PC-3 (cell line): Measurements from ENCODE around the gene AHDC1. TPM values are rescaled to one million over a fixed set of nuclear protein-coding genes. Genes with fewer than 3 reads are reported as not detected.

Experiments used
- ATAC-seq: fragments of 200-7000 bp; cut with Tn5 transposase; 2 replicates; pipeline ENCODE4 v1.9.1; 2020; ENCODE audit warnings: mild to moderate bottlenecking, moderate library complexity
- BruUV-seq: library from RNA; stranded (reverse); fragments of 400-500 nt; replicated peaks from 2 replicates; lab custom pipeline; 2021; lab: Mats Ljungman, UMichigan
- CTCF ChIA-PET: fragments of 300-600 bp; sonication (Branson Sonifier 250); formaldehyde crosslinking; loops from one replicate; lab custom pipeline; 2022; ENCODE audit warnings: antibody characterized with exemption; lab: Charles Lee
- POLR2A ChIA-PET: fragments of 300-600 bp; sonication (Branson Sonifier 250); formaldehyde crosslinking; loops from one replicate; lab custom pipeline; 2022; ENCODE audit warnings: antibody characterized with exemption; ENCODE audit not compliant: unreplicated experiment; lab: Charles Lee
- DNase-seq: peaks from one replicate; pipeline ENCODE4 v3.0.0-alpha.2; 2015
- H2AFZ ChIP-seq: fragments of 300-600 bp; sonication (generic); 2 replicates; pipeline ENCODE4 v1.6.0; 2016; ENCODE audit warnings: antibody characterized with exemption, low read length
- H3F3A ChIP-seq: fragments of 300-600 bp; sonication (generic); one replicate; pipeline ENCODE4 v1.6.0; 2017; ENCODE audit warnings: antibody characterized with exemption, low read length, control low read depth, mild to moderate bottlenecking; ENCODE audit not compliant: unreplicated experiment
- H3K27ac ChIP-seq: fragments of 300-600 bp; sonication (generic); 2 replicates; pipeline ENCODE4 v1.5.1; 2016; ENCODE audit warnings: mild to moderate bottlenecking, low read length
- H3K27me3 ChIP-seq: fragments of 300-600 bp; sonication (generic); 2 replicates; pipeline ENCODE4 v1.6.1; 2016; ENCODE audit warnings: low read length, mixed read lengths
- H3K36me3 ChIP-seq: fragments of 300-600 bp; sonication (generic); 2 replicates; pipeline ENCODE4 v1.6.1; 2016; ENCODE audit warnings: low read depth, mixed run types, low read length, mixed read lengths
- H3K4me1 ChIP-seq: fragments of 300-600 bp; sonication (generic); 2 replicates; pipeline ENCODE4 v1.5.1; 2016; ENCODE audit warnings: low read length; ENCODE audit not compliant: insufficient read depth
- H3K4me2 ChIP-seq: fragments of 300-600 bp; sonication (generic); 2 replicates; pipeline ENCODE4 v1.6.0; 2016; ENCODE audit warnings: low read length
- H3K4me3 ChIP-seq: fragments of 300-600 bp; sonication (generic); 2 replicates; pipeline ENCODE4 v1.5.1; 2016; ENCODE audit warnings: mild to moderate bottlenecking, low read length, mixed read lengths
- H3K79me2 ChIP-seq: fragments of 300-600 bp; sonication (generic); 2 replicates; pipeline ENCODE4 v1.6.1; 2017; ENCODE audit warnings: low read length, mixed read lengths
- H3K9ac ChIP-seq: fragments of 300-600 bp; sonication (generic); 2 replicates; pipeline ENCODE4 v1.6.0; 2016; ENCODE audit warnings: mild to moderate bottlenecking, low read length
- H3K9me2 ChIP-seq: fragments of 300-600 bp; sonication (generic); replicated peaks from 2 replicates; pipeline ENCODE4 v1.6.1; 2016; ENCODE audit warnings: mixed run types, low read length, mixed read lengths
- H3K9me3 ChIP-seq: fragments of 300-600 bp; sonication (generic); 2 replicates; pipeline ENCODE4 v1.6.1; 2016; ENCODE audit warnings: low read length, mixed read lengths
- H4K20me1 ChIP-seq: fragments of 300-600 bp; sonication (generic); 2 replicates; pipeline ENCODE4 v1.6.1; 2016; ENCODE audit warnings: low read length, mixed read lengths
- EZH2 ChIP-seq: fragments of 300-600 bp; sonication (generic); IDR thresholded peaks from one replicate; pipeline ENCODE4 v1.6.1; 2017; ENCODE audit warnings: antibody characterized with exemption, mild to moderate bottlenecking, low read length; ENCODE audit not compliant: unreplicated experiment
- EZH2phosphoT487 ChIP-seq: fragments of 300-600 bp; sonication (generic); IDR thresholded peaks from 2 replicates; pipeline ENCODE4 v1.6.1; 2018; ENCODE audit warnings: mild to moderate bottlenecking, antibody characterized with exemption, low read length, borderline replicate concordance
- intact Hi-C: fragments of 100-400 bp; cut with micrococcal nuclease; formaldehyde crosslinking; loops from 2 replicates; pipeline ENCODE4 v1.9.0; 2023
- total RNA-seq: library from RNA; depleted of rRNA; stranded (reverse); fragments of >200 nt; gene quantifications from 2 replicates; pipeline ENCODE4 v1.2.3, GENCODE V29; 2014
- TF ChIP-seq, protein P1 (sequence below): fragments of 300-600 bp; sonication (generic); conservative IDR thresholded peaks from 2 replicates; pipeline ENCODE4 v1.5.1; 2017; ENCODE audit warnings: antibody characterized with exemption, low read depth, mild to moderate bottlenecking, low read length

Gene AHDC1
- total RNA-seq, 1 experiment from 2014 or later = 15.2 TPM

DNA sequence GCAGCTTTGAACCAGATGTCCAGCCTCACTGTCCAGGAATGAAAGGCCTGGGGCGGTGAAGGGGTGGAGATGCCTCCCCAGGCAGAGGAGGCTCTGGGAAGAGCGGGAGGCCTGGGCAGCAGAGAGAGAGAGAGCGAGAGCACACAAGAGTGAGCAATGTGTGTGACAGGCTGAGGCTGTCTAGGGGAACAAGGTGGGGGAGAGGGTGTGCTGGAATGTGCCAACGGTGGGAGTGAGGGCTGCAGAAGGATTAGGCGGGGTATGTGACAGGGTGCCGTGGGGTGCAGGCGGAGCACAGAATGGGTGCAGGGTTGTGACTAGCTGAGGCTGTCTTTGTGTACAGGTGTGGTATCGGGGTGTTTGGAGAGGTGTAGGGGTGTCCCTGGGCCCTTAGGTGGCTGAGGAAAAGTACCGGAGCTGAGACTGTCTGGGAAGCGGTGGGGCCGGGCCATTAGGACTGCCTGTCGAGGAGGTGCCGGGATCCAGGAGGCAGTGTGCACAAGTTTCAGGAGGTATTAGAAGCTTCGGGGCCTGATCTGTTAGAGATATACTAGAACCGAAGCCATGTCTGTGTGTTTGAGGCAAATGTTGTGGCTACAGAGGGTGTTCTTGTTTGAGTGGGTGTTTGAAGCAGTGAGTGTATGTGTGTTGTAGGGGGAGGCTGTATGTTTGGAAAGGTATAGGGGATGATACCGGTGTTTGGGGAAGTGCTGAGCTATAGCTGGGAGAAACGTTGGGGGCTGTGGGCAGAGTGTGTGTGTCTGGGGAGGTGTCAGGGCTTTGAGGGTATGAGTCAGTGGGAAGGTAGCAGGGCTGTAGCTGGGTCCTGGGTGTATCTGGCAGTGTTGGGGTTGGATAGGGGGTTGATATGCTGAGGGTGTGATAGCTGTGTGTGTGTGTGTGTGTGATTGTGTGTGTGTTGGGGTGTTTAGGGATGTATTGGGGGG lies 9.1 kb downstream of the AHDC1 start:
- Histone ChIP-seq H3K27ac (no peak overlapping the region), H3K4me3 (no peak overlapping the region), H3K27me3 (no peaks in the 10 kb centered on the region), H3K9me3 (no peaks in the 10 kb centered on the region), H3F3A (no peaks in the 10 kb centered on the region), H3K4me2 (no peak overlapping the region), H3K4me1 (peaks cover 46% of the 10 kb centered on the region), H3K79me2 (peaks cover 91% of the 10 kb centered on the region), H3K36me3 (no peaks in the 10 kb centered on the region), H3K9ac (no peak overlapping the region), H3K9me2 (no peaks in the 10 kb centered on the region), H2AFZ (no peak overlapping the region), H4K20me1 (peaks cover 59% of the 10 kb centered on the region)
- ChIA-PET POLR2A (interaction anchor here (0.5 kb wide), 1 partner anchor 421 kb away, joined by 5 read pairs; no protein-coding TSS in a partner anchor), CTCF (interaction anchor here (0.8 to 1.0 kb wide), 2 partner anchors 9 to 38 kb away, joined by 3 to 4 read pairs; partner anchors contain the start of gene AHDC1)
- no peak for TF ChIP-seq EZH2phosphoT487
- TF ChIP-seq, protein P1, sequence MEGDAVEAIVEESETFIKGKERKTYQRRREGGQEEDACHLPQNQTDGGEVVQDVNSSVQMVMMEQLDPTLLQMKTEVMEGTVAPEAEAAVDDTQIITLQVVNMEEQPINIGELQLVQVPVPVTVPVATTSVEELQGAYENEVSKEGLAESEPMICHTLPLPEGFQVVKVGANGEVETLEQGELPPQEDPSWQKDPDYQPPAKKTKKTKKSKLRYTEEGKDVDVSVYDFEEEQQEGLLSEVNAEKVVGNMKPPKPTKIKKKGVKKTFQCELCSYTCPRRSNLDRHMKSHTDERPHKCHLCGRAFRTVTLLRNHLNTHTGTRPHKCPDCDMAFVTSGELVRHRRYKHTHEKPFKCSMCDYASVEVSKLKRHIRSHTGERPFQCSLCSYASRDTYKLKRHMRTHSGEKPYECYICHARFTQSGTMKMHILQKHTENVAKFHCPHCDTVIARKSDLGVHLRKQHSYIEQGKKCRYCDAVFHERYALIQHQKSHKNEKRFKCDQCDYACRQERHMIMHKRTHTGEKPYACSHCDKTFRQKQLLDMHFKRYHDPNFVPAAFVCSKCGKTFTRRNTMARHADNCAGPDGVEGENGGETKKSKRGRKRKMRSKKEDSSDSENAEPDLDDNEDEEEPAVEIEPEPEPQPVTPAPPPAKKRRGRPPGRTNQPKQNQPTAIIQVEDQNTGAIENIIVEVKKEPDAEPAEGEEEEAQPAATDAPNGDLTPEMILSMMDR = no peak
- TF ChIP-seq EZH2 = no peak
- ATAC-seq = peak; percentile 37
- no peak for DNase-seq
- BruUV-seq = no TSS peak
- intact Hi-C loops = no loop called here

DNA sequence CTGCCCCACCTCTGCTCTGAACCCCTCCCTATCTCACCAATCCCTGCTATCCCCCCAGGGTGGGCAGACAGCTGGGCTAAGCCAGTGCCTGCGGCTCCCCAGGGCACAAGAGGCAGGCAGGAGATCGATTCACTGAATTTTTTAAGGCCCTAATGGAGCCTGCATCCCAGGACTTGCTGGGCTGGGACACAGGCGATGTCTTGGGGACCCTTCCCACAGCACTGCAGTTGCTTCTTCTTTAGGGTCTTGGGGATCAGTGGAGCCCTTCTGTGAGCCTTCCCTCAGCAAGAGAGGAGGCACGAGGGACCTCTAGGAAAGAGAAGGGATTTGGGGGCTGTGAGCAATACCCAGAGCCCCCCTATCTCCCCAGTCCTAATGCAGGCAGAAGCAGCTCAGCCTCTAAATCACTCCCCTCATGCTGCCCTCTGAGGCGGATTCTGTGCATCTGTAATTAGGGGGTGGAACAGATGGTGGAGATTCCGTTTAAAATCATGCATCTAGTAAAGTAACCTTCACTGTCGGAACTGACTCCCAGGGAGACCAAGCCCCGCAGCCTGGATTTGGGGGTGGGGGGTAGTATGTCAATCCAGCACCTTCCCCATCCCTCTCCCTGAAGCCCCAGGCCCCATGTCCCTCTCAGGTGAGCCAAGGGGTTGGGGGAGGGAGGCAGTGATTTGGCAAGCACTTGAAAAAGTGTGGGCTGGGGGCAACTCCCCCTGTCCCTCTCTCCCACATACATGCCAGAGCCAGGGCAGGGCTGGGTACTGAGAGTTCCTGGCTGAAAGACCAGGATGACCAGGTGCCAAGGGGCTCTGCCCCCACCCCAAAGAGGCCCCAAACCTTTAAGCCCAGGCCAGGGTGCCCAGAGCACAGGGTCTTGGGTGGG lies 10.0 kb downstream of the AHDC1 start:
- no TSS peak for BruUV-seq
- no peak overlapping the region for H3K27ac ChIP-seq
- peaks cover 4% of the 10 kb centered on the region; the same call in 1 of the 2 replicates for H3K36me3 ChIP-seq
- no peaks in the 10 kb centered on the region for H3F3A ChIP-seq
- DNase-seq (no peak), ATAC-seq (no peak)
- H2AFZ ChIP-seq = no peak overlapping the region
- no peaks in the 10 kb centered on the region for H3K9me3 ChIP-seq
- H3K79me2 ChIP-seq = peaks cover 89% of the 10 kb centered on the region
- peaks cover 37% of the 10 kb centered on the region for H3K4me1 ChIP-seq
- peaks cover 50% of the 10 kb centered on the region for H4K20me1 ChIP-seq
- H3K9ac ChIP-seq = no peak overlapping the region
- intact Hi-C loops = no loop called here
- no peaks in the 10 kb centered on the region for H3K9me2 ChIP-seq
- CTCF ChIA-PET = interaction anchor here (1.0 kb wide), 1 partner anchor 19 kb away, joined by 3 read pairs; no protein-coding TSS in a partner anchor
- TF ChIP-seq EZH2phosphoT487 = no peak
- no peak for TF ChIP-seq EZH2
- TF ChIP-seq, protein P1 = no peak
- H3K4me2 ChIP-seq = no peak overlapping the region
- no peaks in the 10 kb centered on the region for H3K27me3 ChIP-seq
- POLR2A ChIA-PET = no interaction called here
- no peak overlapping the region for H3K4me3 ChIP-seq
